Measurements from ENCODE around the gene HS3ST6.

DNA sequence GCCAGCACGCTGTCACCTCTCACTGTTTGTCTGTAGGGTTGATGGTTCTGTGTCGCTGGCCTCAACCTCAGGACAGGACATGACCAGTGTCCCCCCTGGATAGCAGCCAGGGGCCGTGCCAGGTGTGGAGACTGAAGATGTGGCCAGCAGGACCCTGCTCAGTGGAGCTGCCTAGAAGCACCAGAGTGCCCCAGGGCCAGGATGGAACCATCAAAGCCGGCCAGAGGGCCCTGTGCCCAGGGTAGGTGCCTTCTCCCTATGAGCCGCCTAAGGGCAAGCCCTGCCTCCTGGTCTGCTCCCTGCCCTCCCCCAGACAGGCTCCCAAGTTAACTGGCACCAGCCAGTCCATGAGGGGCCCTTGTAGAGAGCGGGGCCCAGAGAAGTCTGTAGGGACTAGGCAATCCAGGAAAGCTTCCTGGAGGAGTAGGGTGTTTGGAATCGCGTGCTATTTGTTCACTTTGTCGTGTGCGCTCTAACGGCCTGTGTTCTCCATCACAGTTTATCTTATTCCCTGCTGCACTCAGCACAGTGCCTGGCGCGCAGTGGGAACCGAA, 40.6 kb upstream of the HS3ST6 start:
- no peak for TF ChIP-seq EZH2 (IDR thresholded peaks at IDR 0.05; ENCODE audit: borderline replicate concordance)
- TF ChIP-seq CTCF (IDR thresholded peaks at IDR 0.05; ENCODE audit: poor library complexity): no peak
